HL-60 (cell line): ENCODE results near the gene CHST11.
"Not testable (repeated sequence)": the region's sequence is repeated elsewhere in the genome, so short reads cannot be mapped to it uniquely, and the experiment has no call there.

Source experiments
- DNase-seq, 2 experiments: peaks; one replicate each; pipeline ENCODE4 v3.0.0-alpha.2; 2010 to 2020; ENCODE audit warnings: low read depth in 1 of 2, low spot score in 1 of 2
- H3K27ac ChIP-seq: fragments of 250-450 bp; sonication (Bioruptor Pico); replicated peaks from 2 replicates; pipeline ENCODE4 v1.5.1; 2020; ENCODE audit warnings: mild to moderate bottlenecking, moderate library complexity
- H3K27me3 ChIP-seq: fragments of 250-450 bp; sonication (Bioruptor Pico); 2 replicates; pipeline ENCODE4 v1.5.1; 2021; ENCODE audit warnings: mild to moderate bottlenecking, moderate library complexity; ENCODE audit not compliant: insufficient read depth, poor library complexity, severe bottlenecking
- H3K4me3 ChIP-seq: replicated peaks from 2 replicates; pipeline ENCODE4 v1.5.1; 2011; ENCODE audit warnings: mild to moderate bottlenecking, control low read depth, low read length; ENCODE audit not compliant: insufficient read depth
- GABPA ChIP-seq: IDR thresholded peaks from 2 replicates; pipeline ENCODE4 v1.6.1; 2012; ENCODE audit warnings: low read depth
- POLR2AphosphoS5 ChIP-seq: IDR thresholded peaks from 2 replicates; pipeline ENCODE4 v1.6.1; 2012; ENCODE audit warnings: low read depth
- SPI1 ChIP-seq: IDR thresholded peaks from 2 replicates; pipeline ENCODE4 v1.6.1; 2012; ENCODE audit warnings: low read depth, mild to moderate bottlenecking, borderline replicate concordance
- TF ChIP-seq, protein P1 (sequence below): IDR thresholded peaks from 2 replicates; pipeline ENCODE4 v1.6.1; 2012; ENCODE audit warnings: low read depth; ENCODE audit not compliant: insufficient replicate concordance
- TF ChIP-seq, protein P2 (sequence below): IDR thresholded peaks from one replicate; pipeline ENCODE4 v1.5.1; 2011; ENCODE audit warnings: low read length, control low read depth, inconsistent platforms; ENCODE audit not compliant: insufficient read depth

CHST11 gene

DNA sequence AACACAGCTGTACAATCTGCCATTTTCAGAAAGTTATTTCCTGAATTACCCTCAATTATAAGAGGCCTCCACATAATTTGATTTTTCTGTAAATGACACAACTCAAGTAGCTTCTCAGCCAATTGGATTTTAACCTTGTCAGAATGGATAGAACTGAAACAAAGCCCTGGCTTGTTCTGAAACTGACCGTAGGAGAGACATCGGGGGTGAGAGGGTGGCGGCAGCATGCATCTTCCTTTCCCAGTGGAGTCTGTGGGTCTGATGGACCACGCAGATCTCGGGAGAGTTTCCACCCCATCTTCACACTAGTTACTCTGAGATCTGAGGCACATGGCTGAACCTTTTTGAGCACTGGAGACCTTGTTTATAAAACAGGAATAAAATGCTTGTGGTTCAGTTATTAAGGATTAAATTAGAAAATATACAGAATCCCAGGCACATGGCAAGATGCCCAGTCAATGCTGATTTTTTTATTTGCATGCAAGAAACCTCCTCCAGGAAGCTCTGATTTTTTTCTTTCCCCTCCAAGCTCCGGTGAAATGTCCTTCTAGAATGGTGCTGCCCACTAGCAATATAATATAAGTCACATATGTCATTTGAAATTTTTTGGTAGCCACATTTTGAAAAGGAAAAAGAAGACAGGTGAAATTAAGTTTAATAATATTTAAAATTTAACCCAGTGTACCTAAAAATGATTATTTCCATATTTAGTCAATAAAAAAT lies 153.9 kb downstream of the CHST11 start:
- DNase-seq, result no peak
- TF ChIP-seq SPI1 (no peak), GABPA (no peak), POLR2AphosphoS5 (no peak)
- TF ChIP-seq, protein P1, sequence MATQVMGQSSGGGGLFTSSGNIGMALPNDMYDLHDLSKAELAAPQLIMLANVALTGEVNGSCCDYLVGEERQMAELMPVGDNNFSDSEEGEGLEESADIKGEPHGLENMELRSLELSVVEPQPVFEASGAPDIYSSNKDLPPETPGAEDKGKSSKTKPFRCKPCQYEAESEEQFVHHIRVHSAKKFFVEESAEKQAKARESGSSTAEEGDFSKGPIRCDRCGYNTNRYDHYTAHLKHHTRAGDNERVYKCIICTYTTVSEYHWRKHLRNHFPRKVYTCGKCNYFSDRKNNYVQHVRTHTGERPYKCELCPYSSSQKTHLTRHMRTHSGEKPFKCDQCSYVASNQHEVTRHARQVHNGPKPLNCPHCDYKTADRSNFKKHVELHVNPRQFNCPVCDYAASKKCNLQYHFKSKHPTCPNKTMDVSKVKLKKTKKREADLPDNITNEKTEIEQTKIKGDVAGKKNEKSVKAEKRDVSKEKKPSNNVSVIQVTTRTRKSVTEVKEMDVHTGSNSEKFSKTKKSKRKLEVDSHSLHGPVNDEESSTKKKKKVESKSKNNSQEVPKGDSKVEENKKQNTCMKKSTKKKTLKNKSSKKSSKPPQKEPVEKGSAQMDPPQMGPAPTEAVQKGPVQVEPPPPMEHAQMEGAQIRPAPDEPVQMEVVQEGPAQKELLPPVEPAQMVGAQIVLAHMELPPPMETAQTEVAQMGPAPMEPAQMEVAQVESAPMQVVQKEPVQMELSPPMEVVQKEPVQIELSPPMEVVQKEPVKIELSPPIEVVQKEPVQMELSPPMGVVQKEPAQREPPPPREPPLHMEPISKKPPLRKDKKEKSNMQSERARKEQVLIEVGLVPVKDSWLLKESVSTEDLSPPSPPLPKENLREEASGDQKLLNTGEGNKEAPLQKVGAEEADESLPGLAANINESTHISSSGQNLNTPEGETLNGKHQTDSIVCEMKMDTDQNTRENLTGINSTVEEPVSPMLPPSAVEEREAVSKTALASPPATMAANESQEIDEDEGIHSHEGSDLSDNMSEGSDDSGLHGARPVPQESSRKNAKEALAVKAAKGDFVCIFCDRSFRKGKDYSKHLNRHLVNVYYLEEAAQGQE, result no peak
- TF ChIP-seq, protein P2, sequence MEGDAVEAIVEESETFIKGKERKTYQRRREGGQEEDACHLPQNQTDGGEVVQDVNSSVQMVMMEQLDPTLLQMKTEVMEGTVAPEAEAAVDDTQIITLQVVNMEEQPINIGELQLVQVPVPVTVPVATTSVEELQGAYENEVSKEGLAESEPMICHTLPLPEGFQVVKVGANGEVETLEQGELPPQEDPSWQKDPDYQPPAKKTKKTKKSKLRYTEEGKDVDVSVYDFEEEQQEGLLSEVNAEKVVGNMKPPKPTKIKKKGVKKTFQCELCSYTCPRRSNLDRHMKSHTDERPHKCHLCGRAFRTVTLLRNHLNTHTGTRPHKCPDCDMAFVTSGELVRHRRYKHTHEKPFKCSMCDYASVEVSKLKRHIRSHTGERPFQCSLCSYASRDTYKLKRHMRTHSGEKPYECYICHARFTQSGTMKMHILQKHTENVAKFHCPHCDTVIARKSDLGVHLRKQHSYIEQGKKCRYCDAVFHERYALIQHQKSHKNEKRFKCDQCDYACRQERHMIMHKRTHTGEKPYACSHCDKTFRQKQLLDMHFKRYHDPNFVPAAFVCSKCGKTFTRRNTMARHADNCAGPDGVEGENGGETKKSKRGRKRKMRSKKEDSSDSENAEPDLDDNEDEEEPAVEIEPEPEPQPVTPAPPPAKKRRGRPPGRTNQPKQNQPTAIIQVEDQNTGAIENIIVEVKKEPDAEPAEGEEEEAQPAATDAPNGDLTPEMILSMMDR, result no peak
- Histone ChIP-seq H3K4me3 (no peak overlapping the region), H3K27ac (no peak overlapping the region), H3K27me3 (no peaks in the 10 kb centered on the region)

DNA sequence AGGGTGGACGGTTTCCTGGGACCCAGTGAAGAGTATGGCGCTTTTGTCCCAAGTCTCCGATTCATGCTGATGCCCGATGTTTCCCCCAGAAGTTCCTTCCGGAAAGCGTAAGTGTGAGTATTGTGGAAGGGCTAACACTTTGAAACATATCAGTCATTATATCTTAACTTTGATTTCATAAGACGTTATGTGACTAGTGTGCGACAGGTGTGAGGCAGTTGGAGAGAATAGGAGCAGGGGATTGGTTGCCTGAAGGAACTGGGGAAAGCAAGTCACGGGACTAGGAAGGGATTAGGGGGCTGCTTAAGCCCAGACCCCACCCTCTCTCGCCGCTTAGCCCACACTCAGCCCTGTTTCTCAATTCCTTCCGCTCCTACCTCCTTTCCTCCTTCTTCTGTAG lies 154.9 kb downstream of the CHST11 start:
- no peak for TF ChIP-seq POLR2AphosphoS5
- no peak for TF ChIP-seq GABPA
- TF ChIP-seq, protein P1, result no peak
- Histone ChIP-seq H3K4me3 (no peak overlapping the region), H3K27me3 (no peaks in the 10 kb centered on the region), H3K27ac (no peak overlapping the region)
- no peak for DNase-seq

DNA sequence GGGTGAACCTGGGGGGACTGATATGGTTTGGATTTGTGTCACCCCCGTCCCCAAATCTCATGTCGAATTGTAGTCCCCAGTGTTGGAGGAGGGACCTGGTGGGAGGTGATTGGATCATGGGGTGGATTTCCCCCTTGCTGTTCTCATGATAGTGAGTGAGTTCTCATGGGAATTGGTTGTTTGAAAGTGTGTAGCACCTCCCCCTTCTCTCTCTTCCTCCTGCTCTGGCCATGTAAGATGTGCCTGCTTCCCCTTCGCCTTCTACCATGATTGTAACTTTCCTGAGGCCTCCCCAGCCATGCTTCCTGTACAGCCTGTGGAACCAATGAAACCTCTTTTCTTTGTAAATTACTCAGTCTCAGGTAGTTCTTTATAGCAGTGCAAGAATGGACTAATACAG lies 156.6 kb downstream of the CHST11 start:
- not testable (repeated sequence) for H3K4me3 ChIP-seq, H3K27me3 ChIP-seq
- DNase-seq, result peak in 1 of 2 experiments; percentile 35
- peak overlapping the region; percentile 25; the same call in 1 of the 2 replicates for H3K27ac ChIP-seq

DNA sequence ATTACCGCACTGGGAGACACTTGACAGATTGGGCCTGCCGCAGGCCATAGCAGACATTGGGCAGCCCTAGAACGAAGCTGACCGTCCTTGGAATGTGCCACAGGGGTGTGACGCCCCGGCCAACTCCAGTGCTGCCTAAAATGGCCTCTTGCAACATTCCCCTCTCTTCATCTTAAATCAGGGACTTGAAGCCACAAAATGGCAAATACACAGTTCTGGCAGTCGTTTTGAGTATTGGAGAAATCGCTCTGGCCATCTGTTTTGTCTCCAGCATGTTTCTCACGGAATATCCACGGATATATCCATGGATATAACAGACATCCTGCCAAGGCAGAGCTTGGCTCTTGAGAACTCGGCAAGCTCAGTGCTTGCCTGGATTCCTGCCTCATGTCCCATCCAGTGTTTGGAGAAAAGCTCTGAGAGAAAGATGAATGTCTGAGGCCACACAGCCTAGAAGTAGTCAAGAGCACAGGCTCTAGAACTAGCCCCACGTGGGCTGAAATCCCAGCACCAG lies 158.4 kb downstream of the CHST11 start:
- Histone ChIP-seq H3K27me3 (no peaks in the 10 kb centered on the region), H3K4me3 (no peak overlapping the region), H3K27ac (no peak overlapping the region)
- no peak for TF ChIP-seq SPI1
- no peak for TF ChIP-seq POLR2AphosphoS5
- TF ChIP-seq, protein P1, result no peak
- TF ChIP-seq, protein P2, result no peak
- no peak for TF ChIP-seq GABPA
- no peak for DNase-seq
